Mesenteric fat pad (tissue), 1 donor: ENCODE measurements around the gene TEX26. TPM values are rescaled to one million over a fixed set of nuclear protein-coding genes. Genes with fewer than 3 reads are reported as not detected.

Source experiments
- DNase-seq: peaks from one replicate; pipeline ENCODE4 v3.0.0-alpha.2; 2020; ENCODE audit warnings: low spot score
- total RNA-seq: library from RNA; stranded (reverse); fragmentation: NEBNext Ultra II Directional; extraction: Animal tissue kit (Norgen Biotek cat#: 25700); gene quantifications from one replicate; pipeline ENCODE4 v1.2.1, GENCODE V29; 2021
- donor health status: DM: yes; HTN: yes; CAD: no.

Gene TEX26
- total RNA-seq, 1 donor from 2014 or later: 0.45 TPM

- no peak for DNase-seq
These were observed 43.6 kb downstream of the TEX26 start for GRCh38 chr13:30976025-30976424.

- DNase-seq: no peak
These were observed 46.8 kb downstream of the TEX26 start for GRCh38 chr13:30978981-30979956.

GRCh38 chr13:30982506-30982905 lies 50.0 kb downstream of the TEX26 start:
- DNase-seq: no peak

- DNase-seq: no peak
These were observed 50.5 kb downstream of the TEX26 start for GRCh38 chr13:30982906-30983305.

- no peak for DNase-seq
These were observed 51.0 kb downstream of the TEX26 start for GRCh38 chr13:30983431-30983830.

- DNase-seq: no peak
These were observed 52.2 kb downstream of the TEX26 start for GRCh38 chr13:30984620-30985019.

- no peak for DNase-seq
These were observed 53.3 kb downstream of the TEX26 start for GRCh38 chr13:30985637-30986205.

GRCh38 chr13:30991184-30991583 lies 58.7 kb downstream of the TEX26 start:
- no peak for DNase-seq

GRCh38 chr13:30991922-30992321 lies 59.5 kb downstream of the TEX26 start:
- no peak for DNase-seq

GRCh38 chr13:30995331-30995730 lies 62.9 kb downstream of the TEX26 start:
- DNase-seq: no peak

- DNase-seq: no peak
These were observed 65.2 kb downstream of the TEX26 start for GRCh38 chr13:30997697-30998096.

GRCh38 chr13:30998136-30999088 lies 66.0 kb downstream of the TEX26 start:
- no peak for DNase-seq

- no peak for DNase-seq
These were observed 68.4 kb downstream of the TEX26 start for GRCh38 chr13:31000889-31001288.

- no peak for DNase-seq
These were observed 69.2 kb downstream of the TEX26 start for GRCh38 chr13:31001647-31002046.

GRCh38 chr13:31005066-31005465 lies 72.6 kb downstream of the TEX26 start:
- DNase-seq: no peak

GRCh38 chr13:31007417-31007816 lies 75.0 kb downstream of the TEX26 start:
- no peak for DNase-seq

- DNase-seq: no peak
These were observed 76.1 kb downstream of the TEX26 start for GRCh38 chr13:31008400-31009115.

GRCh38 chr13:31009166-31009565 lies 76.7 kb downstream of the TEX26 start:
- DNase-seq: no peak

- no peak for DNase-seq
These were observed 77.8 kb downstream of the TEX26 start for GRCh38 chr13:31010296-31010695.

GRCh38 chr13:31011193-31011860 lies 78.9 kb downstream of the TEX26 start:
- DNase-seq: no peak
